Right hindlimb (tissue), 1 donor: ENCODE data around the gene BCAP29.
"Not testable (repeated sequence)": the region's sequence is repeated elsewhere in the genome, so short reads cannot be mapped to it uniquely, and the experiment has no call there.

Experiments
- DNase-seq: peaks from one replicate; pipeline ENCODE4 v3.0.0-alpha.2; 2018

BCAP29 gene

GRCh38 chr7:107628461-107629064 is 48.5 kb downstream of the BCAP29 start:
- no peak for DNase-seq

DNA sequence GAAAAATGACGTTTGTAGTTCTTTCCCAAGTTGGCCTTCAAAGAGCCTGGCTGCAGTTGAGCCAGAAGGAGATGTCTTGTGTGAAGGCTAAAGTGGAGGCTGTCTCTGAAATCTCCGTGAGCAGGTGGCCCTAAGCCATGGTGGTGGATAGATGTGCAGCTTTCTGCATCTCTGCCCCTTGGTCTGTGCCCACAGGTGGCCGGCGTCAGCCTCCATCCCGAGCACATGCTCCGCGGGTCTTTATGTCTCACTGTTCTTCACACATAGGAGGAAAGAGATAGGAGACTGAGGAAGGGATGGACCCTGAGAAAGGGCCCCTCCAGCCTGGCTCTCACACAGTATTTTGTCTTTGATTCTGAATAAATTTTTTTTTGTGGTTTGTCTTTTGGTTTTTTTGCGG is 50.3 kb downstream of the BCAP29 start:
- no peak for DNase-seq

- no peak for DNase-seq
Measured at GRCh38 chr7:107631588-107632491, 51.8 kb downstream of the BCAP29 start.

DNA sequence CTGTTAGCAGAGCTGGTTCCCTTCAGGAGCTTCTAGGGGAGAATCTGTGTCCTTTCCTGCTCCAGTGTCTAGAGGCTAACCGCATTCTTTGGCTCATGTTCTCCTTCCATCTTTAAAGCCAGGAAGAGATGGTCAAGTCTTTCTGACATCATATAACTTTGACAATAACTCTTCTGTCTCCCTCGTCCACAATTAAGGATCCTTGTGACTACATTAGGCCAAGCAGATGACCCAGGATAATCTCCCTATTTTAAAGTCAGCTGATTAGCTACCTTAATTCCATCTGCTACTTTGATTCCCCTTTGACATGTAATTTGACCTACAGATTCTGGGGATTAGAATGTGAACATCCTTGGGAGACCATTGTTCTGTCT is 52.4 kb downstream of the BCAP29 start:
- no peak for DNase-seq

- DNase-seq: no peak
Measured at GRCh38 chr7:107638594-107638993, 58.5 kb downstream of the BCAP29 start.

- DNase-seq: not testable (repeated sequence)
Measured at GRCh38 chr7:107639070-107639469, 59.0 kb downstream of the BCAP29 start.

DNA sequence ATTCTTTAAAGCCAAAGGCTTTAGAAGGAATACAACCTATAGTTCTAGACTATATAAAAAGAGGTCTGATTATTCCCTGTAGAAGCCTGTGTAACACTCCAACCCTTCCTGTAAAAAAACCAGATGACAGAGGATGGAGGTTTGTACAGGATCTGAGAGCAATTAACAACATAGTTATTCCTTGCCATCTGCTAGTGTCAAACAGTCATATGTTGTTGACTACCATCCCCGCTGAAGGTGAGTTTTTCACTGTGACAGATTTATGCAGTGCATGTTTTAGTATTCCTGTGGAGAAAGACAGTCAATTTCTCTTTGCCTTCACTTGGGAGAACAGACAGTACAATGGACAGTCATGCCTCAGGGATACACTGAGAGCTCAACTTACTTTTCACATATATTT is 61.6 kb downstream of the BCAP29 start:
- no peak for DNase-seq

DNA sequence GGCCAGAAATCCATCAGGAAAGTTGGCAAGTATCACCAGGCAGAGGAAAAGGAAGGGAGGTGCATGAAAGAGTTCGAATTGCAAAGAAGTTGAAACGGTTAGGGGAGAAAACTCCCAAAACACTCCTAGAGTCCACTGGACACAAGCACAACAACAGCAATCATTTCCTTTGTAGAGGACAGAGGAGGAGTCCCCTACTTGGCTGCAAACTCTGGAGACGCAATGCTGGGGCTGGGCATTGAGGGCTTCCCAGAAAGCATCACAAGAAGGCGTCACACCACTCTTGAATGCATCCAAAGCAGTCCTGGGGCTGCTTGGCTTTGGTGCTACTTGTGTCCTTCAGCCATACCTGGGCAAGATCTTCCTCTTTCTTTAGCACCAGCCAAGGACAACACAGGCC is 62.5 kb downstream of the BCAP29 start:
- no peak for DNase-seq

DNA sequence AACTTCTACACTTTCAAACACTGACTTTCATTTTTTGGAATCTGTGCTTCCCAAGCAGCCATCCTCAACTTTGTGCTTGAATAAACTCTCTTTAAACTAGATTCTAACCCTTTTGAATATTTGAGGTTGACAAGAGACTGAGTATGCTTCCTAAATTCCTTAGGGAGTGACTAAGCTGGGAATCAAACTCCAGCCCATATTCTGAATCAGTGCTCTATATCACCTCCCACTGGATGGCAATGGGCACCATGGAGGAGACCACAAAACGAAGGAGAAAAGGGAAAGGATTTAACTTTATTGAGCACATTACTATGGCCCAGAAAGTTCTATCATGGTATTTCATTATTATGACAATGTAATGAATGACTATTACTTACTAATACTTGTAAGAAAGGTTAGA is 63.4 kb downstream of the BCAP29 start:
- DNase-seq: no peak

- no peak for DNase-seq
Measured at GRCh38 chr7:107643938-107644308, 63.9 kb downstream of the BCAP29 start.

GRCh38 chr7:107644309-107644974 is 64.4 kb downstream of the BCAP29 start:
- no peak for DNase-seq

GRCh38 chr7:107652642-107653041 is 72.6 kb downstream of the BCAP29 start:
- no peak for DNase-seq

GRCh38 chr7:107658467-107658866 is 78.4 kb downstream of the BCAP29 start:
- no peak for DNase-seq

- no peak for DNase-seq
Measured at GRCh38 chr7:107659666-107660065, 79.6 kb downstream of the BCAP29 start.

DNA sequence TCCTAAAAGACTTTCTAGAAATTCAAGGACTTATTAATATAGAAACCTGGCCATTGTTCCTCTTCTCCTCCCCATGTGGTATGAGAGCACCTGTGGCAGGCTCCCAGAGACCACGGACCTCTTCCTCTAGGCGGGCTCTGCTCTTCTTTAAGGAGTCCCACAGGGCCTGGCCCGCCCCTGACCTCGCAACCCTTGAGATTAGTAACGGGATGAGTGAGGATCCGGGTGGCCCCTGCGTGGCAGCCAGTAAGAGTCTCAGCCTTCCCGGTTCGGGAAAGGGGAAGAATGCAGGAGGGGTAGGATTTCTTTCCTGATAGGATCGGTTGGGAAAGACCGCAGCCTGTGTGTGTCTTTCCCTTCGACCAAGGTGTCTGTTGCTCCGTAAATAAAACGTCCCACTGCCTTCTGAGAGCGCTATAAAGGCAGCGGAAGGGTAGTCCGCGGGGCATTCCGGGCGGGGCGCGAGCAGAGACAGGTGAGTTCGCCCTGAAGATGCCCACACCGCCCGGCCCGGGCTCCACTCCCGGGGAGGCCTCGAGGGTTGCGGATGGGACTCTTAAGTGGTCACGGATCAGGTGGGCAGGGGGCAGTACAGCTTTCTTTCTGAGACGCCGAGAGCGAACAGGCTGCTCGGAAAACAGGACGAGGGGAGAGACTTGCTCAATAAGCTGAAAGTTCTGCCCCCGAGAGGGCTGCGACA is 80.5 kb downstream of the BCAP29 start, which contains the start of gene SLC26A4:
Gene SLC26A4, plus strand, starts transcription at position 448 of the 700 bp plus-strand sequence. CDS start 814 bp downstream, outside the sequence.
- DNase-seq: no peak

DNA sequence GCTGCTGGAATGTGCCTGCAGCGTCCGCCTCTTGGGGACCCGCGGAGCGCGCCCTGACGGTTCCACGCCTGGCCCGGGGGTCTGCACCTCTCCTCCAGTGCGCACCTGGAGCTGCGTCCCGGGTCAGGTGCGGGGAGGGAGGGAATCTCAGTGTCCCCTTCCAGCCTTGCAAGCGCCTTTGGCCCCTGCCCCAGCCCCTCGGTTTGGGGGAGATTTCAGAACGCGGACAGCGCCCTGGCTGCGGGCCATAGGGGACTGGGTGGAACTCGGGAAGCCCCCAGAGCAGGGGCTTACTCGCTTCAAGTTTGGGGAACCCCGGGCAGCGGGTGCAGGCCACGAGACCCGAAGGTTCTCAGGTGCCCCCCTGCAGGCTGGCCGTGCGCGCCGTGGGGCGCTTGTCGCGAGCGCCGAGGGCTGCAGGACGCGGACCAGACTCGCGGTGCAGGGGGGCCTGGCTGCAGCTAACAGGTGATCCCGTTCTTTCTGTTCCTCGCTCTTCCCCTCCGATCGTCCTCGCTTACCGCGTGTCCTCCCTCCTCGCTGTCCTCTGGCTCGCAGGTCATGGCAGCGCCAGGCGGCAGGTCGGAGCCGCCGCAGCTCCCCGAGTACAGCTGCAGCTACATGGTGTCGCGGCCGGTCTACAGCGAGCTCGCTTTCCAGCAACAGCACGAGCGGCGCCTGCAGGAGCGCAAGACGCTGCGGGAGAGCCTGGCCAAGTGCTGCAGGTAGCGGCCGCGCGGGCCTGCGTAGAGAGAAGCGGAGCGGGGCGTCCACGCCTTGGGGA is 81.2 kb downstream of the BCAP29 start:
- peak; percentile 54 for DNase-seq

DNA sequence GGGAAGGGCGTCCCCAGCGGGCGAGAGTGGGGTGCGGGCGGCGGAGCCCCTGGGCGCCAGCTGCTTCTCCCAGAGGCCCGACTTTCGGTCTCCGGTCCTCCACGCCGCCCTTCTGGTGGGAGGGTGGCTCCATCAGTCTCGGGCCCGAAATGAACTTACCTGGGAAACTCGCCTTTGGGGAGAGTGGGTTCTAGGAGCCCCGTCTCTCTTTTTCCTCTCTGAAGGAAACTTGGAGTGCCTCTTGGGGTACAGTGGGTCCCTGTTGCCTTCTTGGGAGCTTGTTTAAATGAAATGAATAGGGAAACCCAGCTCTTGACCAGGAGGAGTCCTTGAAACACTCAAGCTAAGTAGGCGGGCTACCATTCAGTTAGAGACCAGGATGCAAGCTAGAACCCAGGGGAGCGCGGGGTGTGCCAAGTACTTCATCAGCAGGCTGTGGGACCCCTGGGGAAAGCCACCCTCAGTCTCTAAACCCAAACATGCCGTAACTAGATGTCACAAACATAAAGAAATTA is 81.9 kb downstream of the BCAP29 start:
- DNase-seq: no peak

DNA sequence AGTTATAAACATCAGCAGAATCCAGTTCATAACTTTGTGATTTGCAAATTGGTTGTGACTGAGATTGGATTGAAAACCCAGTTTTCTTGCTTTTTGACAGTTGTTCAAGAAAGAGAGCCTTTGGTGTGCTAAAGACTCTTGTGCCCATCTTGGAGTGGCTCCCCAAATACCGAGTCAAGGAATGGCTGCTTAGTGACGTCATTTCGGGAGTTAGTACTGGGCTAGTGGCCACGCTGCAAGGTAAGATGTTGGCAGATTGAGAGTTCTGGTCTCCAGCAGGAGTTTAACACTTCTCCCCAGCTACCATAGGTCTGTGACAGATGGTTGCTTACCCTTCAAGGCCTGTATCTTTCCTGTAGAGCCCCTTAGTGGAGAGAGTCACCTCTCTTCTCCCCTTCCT is 83.2 kb downstream of the BCAP29 start:
- DNase-seq: no peak

DNA sequence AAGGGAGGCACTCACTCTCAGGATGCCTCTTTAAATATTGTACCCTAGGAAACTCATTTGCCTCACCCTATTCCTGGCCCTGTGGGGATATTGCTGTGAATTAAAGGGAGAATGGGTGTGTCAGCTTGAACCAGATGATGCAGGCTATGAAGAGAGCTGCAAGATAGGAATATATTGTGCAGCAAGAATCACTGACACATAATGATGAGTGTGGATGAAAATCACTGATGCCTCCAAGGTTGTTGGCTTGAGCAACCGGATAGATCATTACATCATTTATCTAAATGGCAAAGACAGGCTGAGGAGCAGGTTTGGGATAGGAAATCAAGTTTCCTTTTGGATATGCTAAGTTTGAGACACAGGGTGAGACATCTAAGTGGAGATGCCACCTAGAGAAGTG is 86.7 kb downstream of the BCAP29 start:
- no peak for DNase-seq

DNA sequence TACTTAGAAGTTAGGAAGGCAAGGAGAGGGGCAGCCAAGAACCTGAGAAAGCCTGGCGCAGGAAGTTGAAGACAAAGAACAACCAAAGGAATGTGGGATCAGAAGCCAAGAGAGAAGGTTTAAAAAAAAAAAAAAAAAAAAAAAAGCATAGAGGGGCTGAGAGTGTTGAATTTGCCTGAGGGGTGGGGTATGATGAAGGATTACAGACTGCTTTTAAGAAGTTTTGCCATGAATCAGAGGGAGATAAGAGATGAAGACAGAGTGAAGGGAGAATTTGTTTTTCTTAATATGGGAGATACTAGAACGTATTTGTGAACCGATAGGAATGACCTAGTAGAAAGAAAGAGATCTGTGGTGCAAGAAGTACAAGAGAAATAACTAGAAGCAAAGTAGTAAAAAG is 87.3 kb downstream of the BCAP29 start:
- DNase-seq: no peak

GRCh38 chr7:107668296-107668695 is 88.2 kb downstream of the BCAP29 start:
- no peak for DNase-seq
